NCI-H2081 (cell line): ENCODE data around the gene ATP8A1.

Source experiments
- DNase-seq, 2 experiments: peaks; one replicate each; lab custom pipeline; 2025; lab: John Stamatoyannopoulos, UW

The ATP8A1 gene

GRCh38 chr4:42649870-42650269 is 7.0 kb downstream of the ATP8A1 start:
- no peak for DNase-seq

- DNase-seq, result no peak
Observed at GRCh38 chr4:42646999-42647541, 9.8 kb downstream of the ATP8A1 start.

- DNase-seq, result no peak
Observed at GRCh38 chr4:42646013-42646784, 10.7 kb downstream of the ATP8A1 start.

GRCh38 chr4:42644897-42645296 is 12.0 kb downstream of the ATP8A1 start:
- DNase-seq, result no peak

- no peak for DNase-seq
Observed at GRCh38 chr4:42643685-42644084, 13.2 kb downstream of the ATP8A1 start.

- DNase-seq, result no peak
Observed at GRCh38 chr4:42642845-42643615, 13.9 kb downstream of the ATP8A1 start.

GRCh38 chr4:42642101-42642797 is 14.7 kb downstream of the ATP8A1 start:
- no peak for DNase-seq

GRCh38 chr4:42641656-42642055 is 15.2 kb downstream of the ATP8A1 start:
- no peak for DNase-seq

- no peak for DNase-seq
Observed at GRCh38 chr4:42641161-42641560, 15.7 kb downstream of the ATP8A1 start.

- no peak for DNase-seq
Observed at GRCh38 chr4:42640613-42641012, 16.3 kb downstream of the ATP8A1 start.

GRCh38 chr4:42638993-42639392 is 17.9 kb downstream of the ATP8A1 start:
- DNase-seq, result no peak

GRCh38 chr4:42638321-42638720 is 18.6 kb downstream of the ATP8A1 start:
- no peak for DNase-seq

GRCh38 chr4:42637867-42638266 is 19.0 kb downstream of the ATP8A1 start:
- no peak for DNase-seq

- DNase-seq, result no peak
Observed at GRCh38 chr4:42637104-42637503, 19.8 kb downstream of the ATP8A1 start.

- no peak for DNase-seq
Observed at GRCh38 chr4:42636645-42636949, 20.3 kb downstream of the ATP8A1 start.

GRCh38 chr4:42633605-42634388 is 23.1 kb downstream of the ATP8A1 start:
- DNase-seq, result no peak

- DNase-seq, result no peak
Observed at GRCh38 chr4:42632653-42633382, 24.1 kb downstream of the ATP8A1 start.

GRCh38 chr4:42630908-42631307 is 26.0 kb downstream of the ATP8A1 start:
- DNase-seq, result no peak

GRCh38 chr4:42628740-42629139 is 28.2 kb downstream of the ATP8A1 start:
- DNase-seq, result no peak

GRCh38 chr4:42627885-42628646 is 28.8 kb downstream of the ATP8A1 start:
- DNase-seq, result peak; percentile 49 to 56
